ENCODE measurements around the gene CLSTN2. TPM values are rescaled to one million over a fixed set of nuclear protein-coding genes. Genes with fewer than 3 reads are reported as not detected.

Gene CLSTN2
- total and polyA plus RNA-seq, 3 donors from 2014 or later, result 3.1 to 5.7 (median 3.8) TPM

- Histone ChIP-seq H3K9me3 (no peaks in the 10 kb centered on the region), H3K4me1 (no peaks in the 10 kb centered on the region), H3K27me3 (no peaks in the 10 kb centered on the region), H3K36me3 (ENCODE audit: low read depth, missing control alignments) (no peaks in the 10 kb centered on the region), H3K27ac (no peak overlapping the region), H3K4me3 (no peak overlapping the region)
- intact Hi-C loops (cut with DNase I; ENCODE audit: low total_unique reads), result no loop called here
- 88 to 95% methylated on average over 5 of the region's 5 CpGs for WGBS, 2 donors
- no peak for DNase-seq
- no peak for TF ChIP-seq CTCF (IDR thresholded peaks at IDR 0.05)
- no peak for TF ChIP-seq POLR2A (IDR thresholded peaks at IDR 0.05)
These were observed 409.7 kb downstream of the CLSTN2 start for GRCh38 chr3:140344601-140345205.

GRCh38 chr3:140347151-140347550, 412.2 kb downstream of the CLSTN2 start:
- Histone ChIP-seq H3K27me3 (no peaks in the 10 kb centered on the region), H3K9me3 (no peaks in the 10 kb centered on the region), H3K4me1 (no peaks in the 10 kb centered on the region), H3K27ac (no peak overlapping the region), H3K36me3 (ENCODE audit: low read depth, missing control alignments) (no peaks in the 10 kb centered on the region), H3K4me3 (no peak overlapping the region)
- intact Hi-C loops (cut with DNase I; ENCODE audit: low total_unique reads), result no loop called here
- DNase-seq, result no peak
- TF ChIP-seq CTCF (IDR thresholded peaks at IDR 0.05) (no peak), POLR2A (IDR thresholded peaks at IDR 0.05) (no peak)

- Histone ChIP-seq H3K9me3 (no peaks in the 10 kb centered on the region), H3K4me1 (no peaks in the 10 kb centered on the region), H3K27ac (no peak overlapping the region), H3K4me3 (no peak overlapping the region), H3K36me3 (ENCODE audit: low read depth, missing control alignments) (no peaks in the 10 kb centered on the region), H3K27me3 (no peaks in the 10 kb centered on the region)
- no peak for DNase-seq
- 44 to 69% methylated on average over 4 of the region's 4 CpGs for WGBS, 2 donors
- TF ChIP-seq CTCF (IDR thresholded peaks at IDR 0.05) (no peak), POLR2A (IDR thresholded peaks at IDR 0.05) (no peak)
- intact Hi-C loops (cut with DNase I; ENCODE audit: low total_unique reads), result no loop called here
These were observed 415.0 kb downstream of the CLSTN2 start for GRCh38 chr3:140349938-140350337.

GRCh38 chr3:140351466-140351865, 416.5 kb downstream of the CLSTN2 start:
- H3K9me3 ChIP-seq, result no peaks in the 10 kb centered on the region
- TF ChIP-seq CTCF (IDR thresholded peaks at IDR 0.05) (no peak), POLR2A (IDR thresholded peaks at IDR 0.05) (no peak)
- no peak overlapping the region for H3K27ac ChIP-seq
- no peaks in the 10 kb centered on the region for H3K4me1 ChIP-seq
- H3K4me3 ChIP-seq, result no peak overlapping the region
- intact Hi-C loops (cut with DNase I; ENCODE audit: low total_unique reads), result no loop called here
- WGBS, 2 donors, result 77 to 85% methylated on average over 3 of the region's 3 CpGs
- H3K36me3 ChIP-seq (ENCODE audit: low read depth, missing control alignments), result no peaks in the 10 kb centered on the region
- no peak for DNase-seq
- no peaks in the 10 kb centered on the region for H3K27me3 ChIP-seq

GRCh38 chr3:140355481-140355880, 420.5 kb downstream of the CLSTN2 start:
- WGBS, 2 donors, result 80 to 93% methylated on average over 3 of the region's 3 CpGs
- no peaks in the 10 kb centered on the region for H3K4me1 ChIP-seq
- no peaks in the 10 kb centered on the region for H3K27me3 ChIP-seq
- H3K36me3 ChIP-seq (ENCODE audit: low read depth, missing control alignments), result no peaks in the 10 kb centered on the region
- TF ChIP-seq POLR2A (IDR thresholded peaks at IDR 0.05) (no peak), CTCF (IDR thresholded peaks at IDR 0.05) (no peak)
- intact Hi-C loops (cut with DNase I; ENCODE audit: low total_unique reads), result no loop called here
- no peak for DNase-seq
- H3K9me3 ChIP-seq, result no peaks in the 10 kb centered on the region
- H3K27ac ChIP-seq, result no peak overlapping the region
- H3K4me3 ChIP-seq, result no peak overlapping the region
